Measurements from ENCODE around the gene MTAP.

MTAP gene

GRCh38 chr9:21853414-21853813 is 51.0 kb downstream of the MTAP start:
- DNase-seq (ENCODE audit: low spot score): no peak

- DNase-seq (ENCODE audit: low spot score): no peak
Measured at GRCh38 chr9:21854119-21854518, 51.7 kb downstream of the MTAP start.

GRCh38 chr9:21854594-21854993 is 52.2 kb downstream of the MTAP start:
- no peak for DNase-seq (ENCODE audit: low spot score)

- no peak for DNase-seq (ENCODE audit: low spot score)
Measured at GRCh38 chr9:21856301-21857094, 54.1 kb downstream of the MTAP start.

DNA sequence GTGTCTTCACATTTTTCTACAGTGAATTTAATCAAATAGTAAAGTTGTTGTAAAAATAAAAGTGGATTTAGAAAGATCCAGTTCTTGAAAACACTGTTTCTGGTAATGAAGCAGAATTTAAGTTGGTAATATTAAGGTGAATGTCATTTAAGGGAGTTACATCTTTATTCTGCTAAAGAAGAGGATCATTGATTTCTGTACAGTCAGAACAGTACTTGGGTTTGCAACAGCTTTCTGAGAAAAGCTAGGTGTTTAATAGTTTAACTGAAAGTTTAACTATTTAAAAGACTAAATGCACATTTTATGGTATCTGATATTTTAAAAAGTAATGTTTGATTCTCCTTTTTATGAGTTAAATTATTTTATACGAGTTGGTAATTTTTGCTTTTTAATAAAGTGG is 60.4 kb downstream of the MTAP start:
- DNase-seq (ENCODE audit: low spot score): no peak

GRCh38 chr9:21864505-21864904 is 62.1 kb downstream of the MTAP start:
- DNase-seq (ENCODE audit: low spot score): no peak

DNA sequence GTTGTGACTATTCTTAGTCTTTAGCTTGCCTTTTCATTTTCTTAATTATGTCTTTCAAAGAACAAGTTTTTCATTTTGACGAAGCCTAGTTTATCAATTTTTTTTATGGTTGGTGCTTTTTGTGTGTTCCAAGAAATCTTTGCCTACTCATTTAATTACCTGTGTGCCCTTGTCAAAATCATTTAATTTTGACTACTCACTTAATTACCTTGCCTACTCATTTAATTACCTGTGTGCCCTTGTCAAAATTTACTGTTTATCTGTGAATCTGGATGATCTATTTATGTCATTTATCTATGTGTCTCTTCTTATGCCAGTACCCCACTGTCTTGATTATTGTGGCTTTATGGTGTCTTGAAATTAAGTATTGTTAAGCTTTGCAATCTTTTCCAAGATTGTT is 63.9 kb downstream of the MTAP start:
- DNase-seq (ENCODE audit: low spot score): no peak

DNA sequence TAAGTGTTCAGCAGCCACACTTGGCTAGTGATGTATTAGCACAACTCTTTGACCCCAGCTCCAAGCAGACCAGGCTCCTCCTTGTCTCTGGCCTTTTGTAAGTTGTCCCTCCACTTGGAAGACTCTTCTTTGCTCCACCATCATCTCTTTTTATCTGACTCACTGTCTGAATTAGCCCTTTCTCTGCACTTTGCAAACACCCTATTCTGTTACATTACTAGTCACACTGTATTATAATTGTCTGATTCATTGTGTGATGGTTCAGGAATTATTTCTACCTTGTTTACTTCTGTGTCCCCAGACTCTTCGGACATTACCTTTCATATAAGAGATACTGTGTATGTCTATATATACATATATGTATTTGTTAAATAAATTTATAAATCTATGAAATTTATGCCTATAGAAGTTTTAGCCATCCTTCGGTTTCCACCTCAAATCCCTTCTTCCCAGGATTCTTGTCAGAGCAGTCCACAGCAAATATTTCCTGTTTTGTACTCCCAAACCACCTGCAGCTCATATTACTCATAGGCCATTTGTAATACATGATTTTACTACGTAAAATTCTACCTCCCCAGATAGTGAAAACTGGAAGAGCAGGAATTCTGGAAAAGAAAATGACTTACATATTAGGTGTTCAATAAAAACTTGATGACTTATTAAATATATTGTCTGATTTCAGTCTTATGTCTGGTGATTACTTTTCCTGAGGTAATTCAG is 69.0 kb downstream of the MTAP start:
- no peak for DNase-seq (ENCODE audit: low spot score)

- DNase-seq (ENCODE audit: low spot score): no peak
Measured at GRCh38 chr9:21872696-21873095, 70.3 kb downstream of the MTAP start.

DNA sequence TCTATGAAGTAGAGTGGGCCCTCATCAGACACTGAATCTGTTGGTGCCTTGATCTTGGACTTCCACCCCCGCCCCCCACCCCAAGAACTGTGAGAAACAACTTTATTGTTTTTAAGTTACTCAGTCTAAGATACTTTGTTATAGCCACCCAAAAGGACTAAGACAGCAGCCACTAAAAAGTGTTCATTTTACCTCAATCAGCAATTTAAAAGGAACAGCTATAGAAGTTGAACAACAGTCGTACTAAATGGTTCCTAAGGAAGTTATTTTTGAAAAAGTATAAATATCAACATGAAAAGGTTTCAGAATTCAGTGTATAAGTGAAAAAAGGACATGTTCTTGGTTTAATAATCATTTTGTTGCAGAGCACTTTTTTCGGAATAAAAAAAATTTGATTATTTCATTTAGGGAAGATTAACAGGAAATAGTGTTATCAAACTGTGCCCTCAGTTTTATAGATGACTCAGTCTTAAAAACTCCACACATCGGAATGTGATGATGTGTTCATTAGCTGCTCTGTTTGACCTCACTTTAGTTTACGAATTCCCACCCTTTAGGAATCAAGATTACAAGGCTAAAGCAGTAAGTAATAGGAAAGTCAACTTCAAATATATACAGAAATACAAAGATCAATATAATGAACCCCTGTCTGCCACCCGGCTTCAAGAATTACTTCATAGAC is 71.2 kb downstream of the MTAP start:
- DNase-seq (ENCODE audit: low spot score): no peak

GRCh38 chr9:21875893-21876292 is 73.5 kb downstream of the MTAP start:
- no peak for DNase-seq (ENCODE audit: low spot score)

DNA sequence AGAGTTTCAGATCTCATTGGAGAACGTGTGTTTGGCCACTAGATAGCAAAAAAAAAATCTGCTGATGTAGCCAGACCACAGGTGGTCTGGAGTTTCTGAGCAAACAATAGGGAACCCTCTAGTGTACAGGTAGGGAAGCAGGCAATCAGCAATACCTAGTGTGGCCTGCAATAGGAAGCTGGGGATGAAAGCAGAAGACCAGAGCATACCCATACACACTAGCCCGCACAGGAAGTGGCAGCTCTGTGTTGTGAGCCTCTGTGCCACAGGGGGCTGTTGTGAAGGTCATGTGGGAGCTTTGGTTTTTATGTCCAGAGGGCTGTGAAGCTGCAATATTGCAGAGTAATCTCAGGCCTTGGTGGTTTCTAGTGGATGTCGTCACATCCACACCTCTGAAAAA is 81.2 kb downstream of the MTAP start:
- no peak for DNase-seq (ENCODE audit: low spot score)

DNA sequence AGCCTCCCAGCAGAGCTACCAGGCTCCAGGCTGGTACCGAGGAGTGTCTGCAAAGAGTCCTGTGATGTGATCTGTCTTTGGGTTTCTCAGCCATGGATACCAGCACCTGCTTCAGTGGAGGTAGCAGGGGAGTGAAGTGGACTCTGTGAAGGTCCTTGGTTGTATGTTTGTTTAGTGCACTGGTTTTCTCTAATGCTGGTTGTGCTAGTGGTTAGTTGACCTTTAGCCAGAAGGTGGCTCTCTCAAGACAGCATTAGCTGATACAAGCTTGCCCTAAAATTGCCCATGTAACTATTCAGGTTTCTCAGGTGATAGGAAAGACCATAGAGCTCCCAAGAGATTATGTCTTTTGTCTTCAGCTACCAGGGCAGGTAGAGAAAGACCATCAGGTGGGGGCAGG is 87.2 kb downstream of the MTAP start:
- no peak for DNase-seq (ENCODE audit: low spot score)

DNA sequence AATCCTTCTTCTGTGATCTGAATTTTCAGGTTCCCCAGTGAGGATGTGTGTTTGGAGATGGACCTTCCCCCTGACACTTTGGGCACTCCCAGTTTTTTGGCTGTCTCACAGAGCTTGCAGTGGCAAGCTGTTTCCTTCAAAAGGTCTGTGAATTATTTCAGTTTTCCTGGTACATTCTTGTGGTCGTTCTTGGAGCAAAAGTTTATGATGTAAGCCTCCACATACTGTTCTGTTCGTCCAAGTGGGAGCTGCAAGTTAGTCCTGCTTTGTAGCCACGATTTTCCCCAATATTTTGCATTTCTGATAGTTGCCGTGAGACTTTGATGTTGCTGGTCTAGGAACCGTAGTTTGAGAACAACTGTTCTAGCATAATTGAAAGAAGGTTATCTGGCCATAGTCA is 88.3 kb downstream of the MTAP start:
- DNase-seq (ENCODE audit: low spot score): no peak

DNA sequence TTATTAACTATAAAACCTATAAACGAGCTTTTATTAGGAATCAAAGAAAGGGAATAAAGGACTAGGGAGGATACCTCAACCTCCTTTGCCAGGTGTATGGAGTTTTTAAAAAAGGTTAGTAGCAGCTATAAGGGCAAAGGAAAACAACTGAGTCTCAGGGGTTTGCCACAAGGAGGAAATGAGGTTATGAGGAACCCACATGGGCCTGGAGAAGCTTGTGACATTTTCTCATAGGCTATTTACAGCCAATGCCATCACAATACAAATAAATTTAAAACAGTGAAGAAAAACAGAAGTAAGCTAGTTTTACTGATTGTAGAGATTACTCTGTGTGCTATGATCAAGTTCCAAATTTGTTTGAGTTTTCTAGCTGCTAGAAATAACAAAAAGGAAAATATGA is 99.1 kb downstream of the MTAP start:
- DNase-seq (ENCODE audit: low spot score): no peak

DNA sequence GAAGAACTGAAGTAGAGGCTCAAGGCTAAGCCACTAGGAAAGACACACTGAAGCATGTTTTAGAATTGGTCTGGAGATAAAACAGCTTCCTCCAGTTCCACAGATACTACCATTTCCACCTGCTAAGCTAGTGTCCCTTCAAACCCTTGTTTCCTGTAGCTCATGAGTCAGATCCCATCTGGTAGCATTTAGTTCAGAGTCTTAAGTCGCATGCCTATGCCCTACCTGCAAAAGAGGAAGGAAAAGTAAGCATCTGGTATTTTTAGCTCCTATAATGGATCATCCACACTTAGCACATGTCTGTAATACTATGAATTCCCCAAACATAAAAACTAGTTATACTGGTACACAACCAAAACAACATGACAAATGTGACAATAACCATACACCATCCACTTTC is 99.7 kb downstream of the MTAP start:
- no peak for DNase-seq (ENCODE audit: low spot score)

DNA sequence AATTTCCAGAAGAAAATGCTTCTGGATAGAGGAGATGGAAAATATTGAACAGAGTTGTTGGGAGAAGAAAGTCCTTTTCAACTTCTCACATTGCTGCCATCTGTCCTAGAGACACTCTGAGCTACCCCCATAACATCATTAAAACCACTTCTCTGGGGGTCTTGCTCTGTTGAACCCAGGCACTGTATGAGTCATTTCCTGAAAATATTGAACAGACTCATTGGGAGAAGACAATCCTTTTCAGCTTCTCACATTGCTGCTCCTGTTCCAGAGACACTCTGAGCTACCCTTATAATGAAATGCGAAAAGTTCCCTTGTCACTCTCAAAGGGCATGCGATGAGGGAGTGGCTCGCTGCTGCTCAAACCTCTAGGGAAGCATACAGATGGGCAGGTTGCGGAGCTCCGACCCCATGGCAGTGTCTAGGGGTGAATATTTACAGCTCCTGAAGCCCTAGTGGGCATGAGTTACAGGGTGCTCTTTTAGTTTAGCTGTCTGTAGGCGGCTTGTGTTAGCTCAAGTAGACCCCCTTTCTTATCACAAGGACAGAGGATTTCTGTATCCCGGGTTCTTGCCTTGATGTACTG is 101.0 kb downstream of the MTAP start:
- no peak for DNase-seq (ENCODE audit: low spot score)

DNA sequence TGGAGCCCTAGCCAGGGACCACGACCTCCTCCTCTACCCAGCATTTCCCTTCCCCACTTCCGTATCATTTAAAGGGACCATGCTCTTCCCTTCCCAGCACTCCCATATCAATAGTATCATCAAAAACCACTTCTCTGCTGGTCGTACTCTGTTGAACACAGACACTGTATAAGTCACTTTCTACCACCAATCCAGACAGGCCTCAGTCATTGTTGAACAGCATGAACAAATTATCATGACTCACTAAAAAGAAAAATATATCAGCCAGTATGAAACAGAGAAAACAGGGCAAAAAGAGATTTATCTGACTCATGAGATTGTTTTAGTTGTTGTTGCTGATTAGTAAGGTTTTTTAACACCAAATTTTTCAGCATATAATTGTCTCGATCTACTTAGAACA is 101.9 kb downstream of the MTAP start:
- no peak for DNase-seq (ENCODE audit: low spot score)

DNA sequence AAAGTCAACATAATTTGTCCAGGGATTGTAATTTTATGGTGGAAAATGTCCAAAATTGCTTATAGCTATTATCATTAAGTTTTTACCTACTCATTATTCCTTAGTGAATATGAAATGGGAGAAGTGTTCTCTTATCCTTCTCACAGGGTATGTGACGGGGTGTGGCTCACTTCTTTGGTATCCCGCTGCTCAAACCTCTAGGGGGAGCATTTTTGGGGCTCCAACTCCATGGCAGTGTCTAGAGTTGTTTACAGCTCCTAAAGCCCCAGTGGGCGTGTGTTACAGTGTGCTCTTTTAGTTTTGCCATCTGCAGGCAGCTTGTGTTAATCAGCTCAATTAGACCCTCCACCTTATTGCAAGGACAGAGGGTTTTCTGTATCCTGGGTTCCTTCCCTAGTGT is 102.3 kb downstream of the MTAP start:
- no peak for DNase-seq (ENCODE audit: low spot score)

GRCh38 chr9:21906213-21906612 is 103.8 kb downstream of the MTAP start:
- DNase-seq (ENCODE audit: low spot score): no peak

- no peak for DNase-seq (ENCODE audit: low spot score)
Measured at GRCh38 chr9:21906881-21907280, 104.4 kb downstream of the MTAP start.
